KOPT-K1 (cell line): ENCODE results near the gene ZBTB43.

Source experiments
- H3K27ac ChIP-seq: fragments of 200-600 bp; sonication (generic); 2 replicates; pipeline ENCODE4 v1.5.1; 2016; ENCODE audit warnings: antibody characterized with exemption, mild to moderate bottlenecking, low read depth, low read length; ENCODE audit not compliant: poor library complexity, severe bottlenecking
- H3K36me3 ChIP-seq: fragments of 200-600 bp; sonication (generic); 2 replicates; pipeline ENCODE4 v1.5.1; 2017; ENCODE audit warnings: antibody characterized with exemption, mild to moderate bottlenecking, low read length, moderate library complexity; ENCODE audit not compliant: insufficient read depth
- H3K9me3 ChIP-seq: fragments of 200-600 bp; sonication (generic); 2 replicates; pipeline ENCODE4 v1.5.1; 2017; ENCODE audit warnings: antibody characterized with exemption, low read length, mild to moderate bottlenecking; ENCODE audit not compliant: insufficient read depth, poor library complexity, severe bottlenecking

Gene ZBTB43

DNA sequence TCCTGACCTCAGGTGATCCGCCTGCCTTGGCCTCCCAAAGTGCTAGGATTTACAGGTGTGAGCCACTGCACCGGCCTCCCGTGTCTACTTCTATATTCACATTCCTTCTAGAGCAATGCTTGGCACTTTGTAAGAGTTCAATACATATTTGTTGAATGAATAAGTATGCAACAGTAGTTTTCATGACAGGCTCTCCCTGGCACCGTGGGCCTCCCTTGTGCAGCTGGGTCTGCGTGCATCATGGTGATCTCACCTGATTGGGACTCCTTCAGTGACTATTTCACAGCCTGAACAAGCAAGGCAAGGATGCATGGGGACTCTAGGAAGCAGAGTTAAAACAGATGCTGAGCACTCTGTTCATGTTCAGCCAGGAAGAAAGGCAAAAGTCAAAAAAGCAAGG lies 48.8 kb downstream of the ZBTB43 start:
- Histone ChIP-seq H3K27ac (no peak overlapping the region), H3K36me3 (no peaks in the 10 kb centered on the region), H3K9me3 (no peaks in the 10 kb centered on the region)

GRCh38 chr9:126854734-126855133 lies 49.9 kb downstream of the ZBTB43 start:
- Histone ChIP-seq H3K9me3 (no peaks in the 10 kb centered on the region), H3K27ac (no peak overlapping the region), H3K36me3 (no peaks in the 10 kb centered on the region)

DNA sequence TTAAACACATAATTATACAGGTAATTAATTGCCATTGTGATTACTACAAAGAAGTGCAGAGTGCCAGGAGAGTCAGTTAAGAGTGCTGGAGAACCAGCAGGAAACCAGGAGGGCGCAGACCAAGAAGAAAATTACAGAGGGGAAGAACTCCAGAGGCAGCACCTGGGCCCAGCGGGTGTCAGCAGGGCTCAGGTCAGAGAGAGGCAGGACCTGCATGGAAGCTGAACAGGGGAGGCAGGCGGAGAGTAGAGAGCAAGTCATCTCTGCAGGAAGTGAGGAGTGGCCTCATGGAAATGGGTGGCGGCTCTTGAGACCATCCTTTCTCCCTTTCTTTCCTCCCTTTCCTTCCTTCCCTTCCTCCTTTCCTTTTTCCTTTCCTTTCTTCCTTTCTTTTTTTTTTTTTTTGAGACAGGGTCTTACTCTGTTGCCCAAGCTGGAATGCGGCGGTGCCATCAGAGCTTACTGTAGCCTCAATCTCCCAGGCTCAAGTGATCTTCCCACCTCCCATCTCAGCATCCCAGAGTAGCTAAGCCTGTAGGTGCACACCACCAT lies 51.6 kb downstream of the ZBTB43 start:
- no peak overlapping the region for H3K27ac ChIP-seq
- H3K9me3 ChIP-seq = no peaks in the 10 kb centered on the region

DNA sequence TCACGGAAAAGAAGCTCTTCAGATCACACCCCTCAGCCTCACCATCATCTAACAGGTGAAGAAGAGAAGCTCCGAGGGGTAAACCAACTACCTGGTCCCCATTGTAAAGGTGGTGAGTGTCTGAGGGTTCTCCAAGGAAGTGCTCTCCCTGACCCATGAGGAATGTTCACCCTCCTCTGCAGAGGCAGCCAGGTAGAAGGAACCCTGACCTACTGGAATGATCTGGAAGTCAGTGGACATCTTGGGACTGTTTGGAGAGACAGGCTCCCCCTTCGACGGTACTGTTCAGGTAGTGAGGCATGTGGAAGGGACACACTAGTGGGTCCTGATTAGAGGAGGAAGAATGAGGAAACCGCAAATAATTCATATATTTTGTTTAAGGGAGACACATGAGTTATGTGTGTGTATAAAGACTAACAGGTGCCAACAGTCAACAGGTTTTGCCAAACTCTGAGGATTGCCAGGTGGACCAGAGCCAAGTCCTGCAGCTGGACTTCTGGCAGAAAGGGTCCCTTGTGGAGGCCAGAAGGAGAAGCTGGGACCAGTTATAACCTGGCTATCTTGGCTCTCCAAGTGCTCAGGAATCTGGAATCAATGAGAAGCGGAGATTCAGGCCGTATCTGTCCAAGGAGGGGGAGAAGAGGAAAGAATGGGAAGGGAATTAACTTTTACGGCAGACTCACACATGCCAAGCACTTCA lies 52.6 kb downstream of the ZBTB43 start:
- Histone ChIP-seq H3K9me3 (no peaks in the 10 kb centered on the region), H3K27ac (no peak overlapping the region), H3K36me3 (no peaks in the 10 kb centered on the region)

More for the DNA sequence above, 51.6 kb downstream of the ZBTB43 start:
- no peaks in the 10 kb centered on the region for H3K36me3 ChIP-seq

GRCh38 chr9:126859111-126859510 lies 54.3 kb downstream of the ZBTB43 start:
- H3K9me3 ChIP-seq = no peaks in the 10 kb centered on the region
- H3K27ac ChIP-seq = no peak overlapping the region

GRCh38 chr9:126860077-126860756 lies 55.4 kb downstream of the ZBTB43 start, which contains the start of gene ZBTB34:
Gene ZBTB34 (plus strand): TSS chr9:126860639. CDS start chr9:126879400, 18,761 bp downstream.
- Histone ChIP-seq H3K9me3 (no peaks in the 10 kb centered on the region), H3K36me3 (peaks cover 15% of the 10 kb centered on the region), H3K27ac (peak within 1 kb of the TSS; percentile 88)

More at GRCh38 chr9:126859111-126859510, 54.3 kb downstream of the ZBTB43 start:
- H3K36me3 ChIP-seq = peaks cover 4% of the 10 kb centered on the region; the same call in 1 of the 2 replicates

DNA sequence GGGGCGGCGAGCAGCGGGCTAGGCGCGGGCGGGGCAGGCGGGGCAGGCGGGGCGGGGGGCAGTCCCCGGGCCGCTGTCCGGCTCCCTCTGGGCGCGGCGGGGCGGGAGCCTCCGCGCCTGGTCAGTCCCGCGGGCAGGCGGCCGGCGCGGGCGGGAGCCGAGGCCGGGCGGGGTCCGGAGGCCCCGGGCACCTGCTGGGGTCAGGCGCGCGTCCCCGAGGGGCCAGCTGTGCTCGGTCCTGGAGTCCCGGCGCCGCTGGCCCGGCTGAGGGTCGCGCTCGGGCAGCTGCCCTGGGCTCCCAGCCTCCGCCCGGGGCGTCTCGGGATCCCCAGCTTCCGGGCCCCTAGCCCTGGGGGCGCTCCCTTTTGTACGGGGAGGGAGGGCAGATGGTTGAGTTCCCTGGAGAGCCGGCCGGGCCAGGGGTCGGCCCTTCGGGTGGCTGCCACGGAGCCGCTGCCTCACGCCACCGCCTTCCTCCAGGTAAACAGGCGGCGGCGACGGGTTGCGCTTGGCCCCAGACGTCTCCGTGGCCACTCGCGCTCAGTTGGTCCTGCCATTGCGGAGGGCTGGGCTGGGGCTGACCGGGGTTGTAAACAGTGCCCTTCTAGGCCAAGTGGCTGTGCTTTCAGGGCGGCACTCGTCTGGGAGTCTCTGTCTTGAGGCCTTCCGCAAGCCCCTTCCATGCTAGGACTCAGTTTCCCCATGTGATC lies 56.1 kb downstream of the ZBTB43 start:
- H3K9me3 ChIP-seq = no peaks in the 10 kb centered on the region
- peaks cover 21% of the 10 kb centered on the region for H3K36me3 ChIP-seq
- peak overlapping the region; percentile 88 for H3K27ac ChIP-seq

DNA sequence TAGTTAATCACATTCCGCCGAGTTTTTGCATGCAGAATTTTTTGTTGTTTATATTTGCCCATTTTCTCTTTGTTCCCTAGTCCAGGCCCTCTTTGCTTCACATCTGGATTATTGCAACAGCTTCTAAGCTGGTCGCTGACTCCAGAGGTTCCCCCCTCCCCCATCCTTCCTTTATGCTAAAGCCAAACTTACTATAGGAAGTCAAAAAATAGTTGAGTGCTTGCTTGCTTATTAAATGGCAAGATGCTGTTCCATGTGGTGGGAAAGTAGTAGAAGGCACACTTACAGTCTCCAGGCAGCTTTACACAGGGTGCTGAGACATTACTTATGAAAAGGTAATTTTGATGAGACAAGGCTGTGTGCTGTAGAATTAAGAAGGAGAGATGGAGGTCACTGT lies 56.9 kb downstream of the ZBTB43 start:
- Histone ChIP-seq H3K27ac (peak overlapping the region; percentile 88), H3K36me3 (peaks cover 29% of the 10 kb centered on the region), H3K9me3 (no peaks in the 10 kb centered on the region)

- H3K36me3 ChIP-seq = peaks cover 33% of the 10 kb centered on the region
- H3K27ac ChIP-seq = peak overlapping the region; percentile 88
- H3K9me3 ChIP-seq = no peaks in the 10 kb centered on the region
These were observed 57.4 kb downstream of the ZBTB43 start for GRCh38 chr9:126862104-126862761.

DNA sequence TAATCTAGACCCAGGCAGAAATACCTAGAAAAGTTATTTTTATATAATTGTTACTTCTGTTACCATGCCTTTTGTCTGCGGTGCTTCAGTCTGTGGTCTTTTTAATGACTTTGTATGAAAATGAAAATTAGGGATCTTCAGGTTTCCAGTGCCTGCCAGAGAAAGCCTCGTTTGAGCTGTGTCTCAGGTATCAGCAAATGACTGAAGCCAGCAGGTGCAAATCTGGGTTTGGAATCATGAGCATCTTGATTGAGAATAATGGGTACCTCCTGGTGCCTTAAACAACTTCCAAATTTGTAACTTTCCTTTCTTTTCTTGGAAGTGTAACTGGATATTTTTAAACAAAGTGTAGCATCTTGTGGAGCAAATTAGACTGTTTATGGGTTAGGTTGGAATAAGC lies 59.9 kb downstream of the ZBTB43 start:
- H3K9me3 ChIP-seq = no peaks in the 10 kb centered on the region
- H3K36me3 ChIP-seq = peaks cover 33% of the 10 kb centered on the region
- H3K27ac ChIP-seq = no peak overlapping the region

- no peak overlapping the region for H3K27ac ChIP-seq
- H3K9me3 ChIP-seq = no peaks in the 10 kb centered on the region
- H3K36me3 ChIP-seq = peaks cover 27% of the 10 kb centered on the region
These were observed 64.5 kb downstream of the ZBTB43 start for GRCh38 chr9:126869368-126869767.

- no peaks in the 10 kb centered on the region for H3K9me3 ChIP-seq
- no peaks in the 10 kb centered on the region for H3K36me3 ChIP-seq
- no peak overlapping the region for H3K27ac ChIP-seq
These were observed 67.7 kb downstream of the ZBTB43 start for GRCh38 chr9:126872516-126872915.

DNA sequence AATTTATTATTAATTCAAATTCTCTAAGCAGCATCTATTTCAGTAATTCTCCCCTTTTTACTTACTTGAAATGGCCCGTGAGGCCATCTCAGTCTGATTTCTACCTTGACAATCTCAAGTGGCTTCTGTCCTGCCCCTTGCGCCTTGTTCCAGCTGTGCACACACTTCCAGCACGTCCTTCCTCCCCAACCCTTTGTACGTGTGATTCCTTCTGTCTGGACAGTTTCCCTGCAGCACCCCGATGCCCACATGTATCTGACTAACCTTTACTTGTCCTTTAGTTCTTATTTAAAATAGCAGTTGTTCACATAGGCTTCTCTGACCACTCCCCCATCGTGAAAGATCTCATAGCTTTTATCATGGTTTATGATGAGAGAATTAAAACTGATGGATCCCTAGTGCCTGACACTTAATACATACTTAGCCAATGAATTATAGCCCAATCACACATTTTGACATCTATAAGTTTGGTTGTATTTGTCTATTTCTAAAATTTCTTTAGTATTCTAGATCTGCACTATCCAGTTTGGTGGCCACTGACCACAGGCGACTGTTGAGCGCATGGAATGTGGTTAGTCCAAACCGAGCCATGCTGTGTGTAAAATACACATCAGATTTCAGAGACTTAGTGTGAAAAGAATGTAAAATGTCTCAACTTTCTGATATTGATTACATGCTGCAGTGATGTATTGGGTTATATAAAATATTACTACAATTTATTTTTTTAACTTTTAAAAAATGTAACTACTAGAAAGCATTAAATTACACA lies 69.9 kb downstream of the ZBTB43 start:
- Histone ChIP-seq H3K36me3 (peaks cover 10% of the 10 kb centered on the region), H3K27ac (no peak overlapping the region), H3K9me3 (no peaks in the 10 kb centered on the region)
